ENCODE data around the gene ZNF687.

ZNF687 gene

DNA sequence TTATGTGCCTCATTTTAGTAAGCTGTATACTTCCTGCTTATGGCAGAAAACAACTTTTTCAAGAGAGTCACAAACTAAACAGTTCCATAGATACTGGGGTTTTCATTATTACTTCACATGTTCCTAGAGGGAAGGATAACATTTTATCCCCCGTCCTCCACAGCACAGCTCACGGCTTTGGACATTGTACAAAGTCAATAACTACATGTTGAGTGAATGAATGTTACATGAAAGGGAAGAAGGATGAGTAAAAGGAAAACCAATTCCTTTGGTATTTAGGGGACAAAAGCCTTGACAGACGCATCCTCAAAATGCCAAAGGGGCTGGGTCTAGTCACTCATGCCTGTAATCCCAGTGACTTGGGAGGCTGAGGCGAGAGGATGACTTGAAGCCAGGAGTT is 30.3 kb downstream of the ZNF687 start:
- no peak for DNase-seq (ENCODE audit: extremely low read depth in 1 of 2, low read depth in 1 of 2)

DNA sequence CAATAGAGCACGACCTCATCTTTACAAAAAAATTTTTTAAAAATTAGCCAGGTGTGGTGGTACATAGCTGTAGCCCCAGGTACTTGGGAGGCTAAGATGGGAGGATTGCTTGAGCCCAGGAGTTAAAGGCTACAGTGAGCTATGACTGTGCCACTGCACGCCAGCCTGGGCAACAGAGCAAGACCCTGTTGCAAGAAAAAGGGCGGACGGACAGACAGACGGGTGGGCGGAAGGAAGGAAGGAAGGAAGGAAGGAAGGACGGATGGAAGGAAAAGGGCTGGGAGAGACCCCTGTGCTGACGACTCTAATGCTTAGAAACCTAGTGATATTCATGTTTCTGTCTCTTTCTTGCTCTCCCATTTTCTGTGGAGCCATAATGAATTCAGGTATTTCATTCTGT is 30.7 kb downstream of the ZNF687 start:
- DNase-seq (ENCODE audit: extremely low read depth in 1 of 2, low read depth in 1 of 2): no peak

DNA sequence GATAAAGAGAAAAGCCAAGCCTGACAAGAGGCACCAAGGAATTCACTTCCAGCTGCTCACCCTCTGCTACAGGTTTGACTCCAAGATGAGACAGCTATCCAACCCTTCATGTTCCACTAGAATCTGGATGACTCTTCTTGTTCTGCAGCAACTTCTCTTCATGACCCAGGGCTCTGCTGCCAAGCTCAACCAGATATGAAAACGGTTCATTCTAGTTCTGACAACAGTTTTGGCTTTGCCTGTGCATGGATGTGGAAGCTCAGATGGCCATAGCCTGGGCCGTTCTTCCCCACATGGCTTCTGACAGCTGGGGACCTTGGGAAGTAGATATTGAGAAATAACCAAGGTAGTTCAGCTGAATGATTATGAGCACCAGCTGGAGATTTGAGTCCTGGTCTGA is 31.4 kb downstream of the ZNF687 start:
- no peak for DNase-seq (ENCODE audit: extremely low read depth in 1 of 2, low read depth in 1 of 2)

DNA sequence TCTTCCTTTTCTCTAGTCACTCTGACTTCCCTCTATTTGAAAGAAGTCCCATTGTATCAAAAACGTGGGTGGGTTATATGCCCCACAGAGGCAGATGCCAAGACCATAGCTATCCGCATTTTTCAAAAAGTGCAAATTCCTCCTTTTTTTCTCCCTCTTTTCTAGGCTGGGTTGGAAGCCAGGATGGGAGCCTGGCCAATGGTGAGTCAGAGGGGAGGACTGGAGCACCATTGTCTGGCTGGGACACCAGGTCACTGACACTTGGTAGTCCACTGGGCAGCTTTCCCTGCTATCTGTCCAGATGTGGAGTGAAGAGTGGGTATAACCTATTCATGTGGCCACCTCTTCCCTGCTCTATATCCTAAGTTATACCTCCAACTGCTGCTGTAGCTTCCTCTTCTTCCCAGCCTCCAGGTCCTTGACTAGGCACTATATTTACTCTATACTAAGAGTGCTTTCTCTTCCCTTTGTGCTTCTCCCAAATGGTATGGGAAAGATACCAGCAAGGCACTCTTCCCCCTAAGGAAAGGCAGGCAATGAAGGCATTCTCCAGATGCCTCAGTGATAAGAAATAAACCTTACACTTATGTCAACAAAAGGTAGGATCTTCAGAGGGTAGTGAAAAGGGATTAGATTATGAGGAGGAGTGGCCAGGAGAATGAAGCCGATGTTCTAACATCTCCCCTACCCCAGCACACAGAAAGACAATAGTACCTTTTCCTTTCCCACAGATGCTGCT is 32.2 kb downstream of the ZNF687 start:
- DNase-seq (ENCODE audit: extremely low read depth in 1 of 2, low read depth in 1 of 2): no peak

DNA sequence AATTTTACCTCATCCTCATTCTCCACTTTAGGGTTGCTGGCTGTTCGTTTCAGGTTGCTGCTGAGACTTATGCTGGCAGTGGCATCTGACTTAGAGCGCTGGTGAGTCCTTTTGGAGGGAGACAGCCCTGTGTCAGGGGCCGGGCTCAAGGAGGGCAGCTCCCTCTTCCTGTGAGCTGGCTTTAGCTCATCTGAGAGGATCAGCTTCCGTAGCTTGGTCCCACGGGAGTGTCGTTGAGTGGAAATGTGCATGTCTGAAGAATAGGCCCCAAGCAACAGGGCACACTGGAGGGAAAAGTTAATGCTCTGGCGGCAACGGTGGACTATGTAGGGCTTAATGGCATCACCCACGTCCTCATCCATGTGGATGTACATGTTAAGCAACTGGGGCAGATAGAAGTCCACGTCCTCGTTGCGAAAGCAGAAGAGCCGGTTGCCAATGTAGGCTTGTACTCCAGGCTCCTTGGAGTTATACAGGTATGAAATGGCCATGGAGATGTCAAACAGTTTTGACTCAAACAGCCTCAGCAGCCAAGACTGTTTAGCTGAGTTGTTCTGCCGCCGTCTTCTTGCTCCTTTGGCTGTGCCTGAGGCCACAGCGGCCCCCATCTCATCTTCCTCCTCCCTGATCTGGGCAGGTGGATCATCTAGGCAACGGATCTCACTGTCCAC is 33.6 kb downstream of the ZNF687 start:
- no peak for DNase-seq (ENCODE audit: extremely low read depth in 1 of 2, low read depth in 1 of 2)

DNA sequence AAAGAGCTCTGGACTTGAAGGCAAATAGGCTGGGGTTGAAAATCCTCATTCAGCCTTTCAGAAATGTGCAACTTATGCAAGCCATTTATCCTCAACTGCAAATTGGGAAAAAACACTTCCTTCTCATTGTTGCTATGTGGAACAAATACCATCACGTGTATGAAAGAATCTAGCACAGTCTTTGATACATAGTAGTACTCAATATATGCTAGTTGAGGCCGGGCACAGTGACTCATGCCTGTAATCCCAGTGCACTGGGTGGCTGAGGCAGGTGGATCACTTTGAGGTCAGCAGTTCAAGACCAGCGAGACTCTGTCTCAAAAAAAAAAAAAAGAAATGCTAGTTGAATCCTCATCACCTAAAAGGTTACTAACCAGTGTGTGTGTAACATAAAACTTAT is 36.9 kb downstream of the ZNF687 start:
- DNase-seq (ENCODE audit: extremely low read depth in 1 of 2, low read depth in 1 of 2): no peak

DNA sequence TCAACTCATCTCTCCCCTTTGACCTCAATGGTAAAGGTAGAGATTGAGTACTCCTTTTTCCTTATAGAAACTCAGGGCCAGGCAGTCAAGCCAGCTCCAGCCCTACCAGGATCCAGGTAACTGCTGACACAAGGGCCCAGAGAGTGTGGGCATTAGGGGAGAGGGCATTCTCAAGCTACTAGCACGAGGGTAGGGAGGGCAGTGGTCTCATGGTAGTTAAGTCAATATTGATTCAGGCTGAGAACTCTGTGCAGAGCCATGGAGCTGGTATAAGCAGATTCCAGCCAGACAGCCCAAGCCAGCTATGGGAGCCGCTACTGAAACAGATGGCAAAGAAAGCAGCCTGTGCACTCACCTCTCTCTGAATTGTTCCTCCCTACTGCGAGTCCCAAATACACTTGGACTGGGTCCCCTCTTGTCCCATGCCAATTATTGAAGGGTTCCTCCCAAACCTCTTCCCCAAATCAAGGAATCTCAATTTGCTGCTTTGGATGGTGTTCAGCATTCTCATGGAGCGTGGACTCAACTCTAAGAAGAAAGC is 42.4 kb downstream of the ZNF687 start:
- no peak for DNase-seq (ENCODE audit: extremely low read depth in 1 of 2, low read depth in 1 of 2)

DNA sequence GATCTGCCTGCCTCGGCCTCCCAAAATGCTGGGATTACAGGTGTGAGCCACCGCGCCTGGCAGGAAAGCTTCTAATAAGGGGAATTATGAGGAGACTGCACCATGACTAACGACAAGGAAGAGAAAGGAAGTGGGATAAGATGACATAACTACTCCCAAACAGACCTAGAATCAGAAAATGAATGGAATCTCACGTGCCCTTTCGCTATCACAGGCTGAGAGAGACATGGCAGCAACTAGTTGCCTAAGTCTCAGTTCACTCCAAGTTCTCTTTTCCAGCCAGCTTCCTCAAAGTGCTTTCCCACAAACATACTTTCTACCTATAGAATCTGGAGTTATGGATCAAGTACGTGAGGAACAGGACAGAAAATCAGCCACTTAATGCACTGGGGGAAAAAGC is 43.1 kb downstream of the ZNF687 start:
- DNase-seq (ENCODE audit: extremely low read depth in 1 of 2, low read depth in 1 of 2): no peak

DNA sequence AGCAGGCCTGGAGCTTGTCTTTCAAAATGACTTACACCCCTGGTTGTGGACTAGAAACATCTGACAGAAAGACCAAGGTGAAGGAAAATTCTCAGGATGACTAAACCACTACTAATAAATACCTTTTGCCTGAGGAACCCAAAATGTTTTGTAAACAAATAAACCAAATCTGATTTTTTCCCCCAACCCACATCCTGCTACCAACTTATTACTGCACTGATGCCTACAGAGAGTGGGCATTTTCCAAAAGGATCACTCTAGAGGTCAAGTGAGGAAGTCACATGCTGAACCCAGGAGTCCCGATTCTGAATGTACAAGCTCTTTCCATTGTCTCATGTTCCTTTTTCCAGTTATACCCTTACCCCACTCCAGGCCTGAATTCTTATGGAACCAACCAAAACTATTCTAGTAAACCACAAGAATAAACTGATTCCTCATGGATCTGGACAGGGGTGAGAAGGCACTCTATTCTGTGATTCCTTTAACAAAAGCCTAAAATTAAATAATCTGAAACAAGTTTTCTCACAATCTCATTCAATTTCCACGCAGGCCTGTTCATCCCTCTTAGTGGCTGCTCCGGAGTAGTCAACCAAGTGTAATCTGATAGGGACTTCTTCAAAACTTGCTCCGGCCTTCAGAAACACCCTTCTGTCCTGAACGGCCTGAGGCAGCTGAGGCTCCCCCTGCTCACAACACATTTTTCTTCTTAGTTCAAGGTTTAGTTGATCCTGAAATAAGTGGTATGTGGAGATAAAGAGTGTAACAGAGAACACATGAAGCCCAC is 43.7 kb downstream of the ZNF687 start:
- no peak for DNase-seq (ENCODE audit: extremely low read depth in 1 of 2, low read depth in 1 of 2)

DNA sequence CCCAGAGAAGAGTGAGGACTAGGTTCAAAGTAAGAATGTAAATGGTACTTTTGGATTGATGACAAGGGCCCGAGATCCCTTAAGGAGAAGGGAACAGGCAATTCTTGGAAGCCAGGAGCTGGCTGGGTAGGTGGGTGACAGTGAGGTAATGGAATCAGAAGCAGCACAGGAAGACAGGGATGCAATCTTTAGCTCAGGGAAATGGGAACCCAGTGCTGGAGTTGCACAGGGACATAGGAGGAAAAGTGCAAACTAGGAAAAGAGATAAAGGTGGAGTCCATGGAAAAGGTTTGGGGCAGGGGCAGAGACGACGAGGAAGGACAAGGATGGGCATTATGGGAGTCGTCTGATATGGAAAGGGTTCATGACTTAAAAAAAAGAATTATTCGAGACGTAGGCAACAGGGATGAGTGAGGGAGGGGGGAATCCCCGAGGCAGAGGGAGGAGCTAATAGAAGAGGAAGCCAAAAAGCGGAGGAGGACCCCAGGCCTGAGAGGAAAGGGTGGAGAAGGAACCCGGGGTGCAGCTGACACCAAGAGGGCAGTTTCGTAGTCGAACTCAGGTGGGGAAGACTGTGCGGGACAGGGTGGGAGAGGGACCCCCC is 44.6 kb downstream of the ZNF687 start:
- DNase-seq (ENCODE audit: extremely low read depth in 1 of 2, low read depth in 1 of 2): peak; percentile 16 to 25

DNA sequence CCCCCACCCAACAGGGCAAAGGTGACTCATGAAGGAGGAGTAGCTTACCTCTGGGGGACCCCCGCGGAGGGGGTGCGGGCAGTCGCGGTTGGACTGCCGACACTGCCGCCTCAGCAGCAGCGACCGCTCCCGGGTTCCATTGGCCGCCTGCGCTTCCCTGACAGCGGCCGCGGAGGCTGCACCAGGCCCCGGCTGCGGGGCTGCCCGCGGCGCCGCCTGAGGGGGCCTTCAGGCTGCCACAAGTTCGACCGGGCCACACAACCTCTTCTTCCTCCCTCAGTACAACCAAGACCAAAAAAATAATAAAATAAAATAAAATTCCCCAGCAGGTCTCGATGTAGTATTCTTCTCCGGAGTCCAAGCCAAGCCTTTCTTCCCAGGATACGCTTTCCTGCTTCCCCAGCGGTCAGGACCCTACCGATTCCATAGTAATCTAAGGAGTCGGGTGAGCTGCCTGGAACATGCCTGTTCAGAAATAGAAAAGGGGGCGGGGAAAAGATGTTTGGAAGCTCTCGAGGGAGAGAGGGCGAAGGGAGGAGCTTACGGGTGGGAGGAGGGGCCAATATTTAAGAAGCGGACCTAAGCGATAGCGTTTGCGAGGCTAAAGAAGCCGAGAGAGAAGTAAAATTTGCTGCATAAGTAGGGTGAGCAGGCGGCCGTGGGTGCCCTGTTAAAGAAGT is 45.3 kb downstream of the ZNF687 start, which contains the start of gene PI4KB:
Gene PI4KB (minus strand): TSS at position 194 of the 680 bp plus-strand sequence. CDS start 10,935 bp downstream, outside the sequence.
- peak; percentile 66 to 72 for DNase-seq (ENCODE audit: extremely low read depth in 1 of 2, low read depth in 1 of 2)

DNA sequence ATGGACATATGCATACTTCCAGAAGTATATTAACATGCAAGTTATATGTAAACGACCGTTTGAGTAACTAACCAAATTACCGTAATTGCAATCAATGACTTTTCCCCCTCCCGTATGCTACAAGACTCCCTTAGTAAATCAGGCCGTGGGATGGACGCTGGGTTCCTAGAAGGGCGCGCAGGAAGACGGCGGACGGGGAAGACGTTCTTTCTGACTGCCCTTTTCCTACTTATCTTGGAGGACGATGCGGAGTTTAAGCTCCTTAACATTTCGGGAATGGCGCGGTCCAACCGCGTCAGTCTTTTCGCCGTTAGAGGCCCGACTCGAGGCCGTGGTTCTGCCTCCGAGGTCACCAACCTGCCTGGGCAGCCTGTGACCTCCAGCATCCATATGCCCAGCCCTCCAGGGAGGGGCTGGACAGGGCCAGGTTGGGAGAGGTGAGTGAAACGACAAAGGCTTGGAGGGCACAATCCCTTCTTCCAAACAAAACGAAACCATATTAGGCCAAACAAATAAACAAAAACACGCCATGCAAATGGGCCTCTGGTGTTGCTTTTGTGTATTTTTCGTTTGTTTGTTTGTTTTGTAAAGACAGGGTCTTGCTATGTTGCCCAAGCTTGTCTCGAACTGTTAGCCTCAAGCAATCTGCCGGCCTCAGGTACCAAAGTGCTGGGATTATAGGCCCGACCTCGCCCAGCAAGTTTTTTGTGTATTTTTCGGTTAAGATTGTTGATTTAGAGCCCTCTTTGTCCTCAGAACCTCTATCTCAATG is 46.0 kb downstream of the ZNF687 start:
- no peak for DNase-seq (ENCODE audit: extremely low read depth in 1 of 2, low read depth in 1 of 2)

DNA sequence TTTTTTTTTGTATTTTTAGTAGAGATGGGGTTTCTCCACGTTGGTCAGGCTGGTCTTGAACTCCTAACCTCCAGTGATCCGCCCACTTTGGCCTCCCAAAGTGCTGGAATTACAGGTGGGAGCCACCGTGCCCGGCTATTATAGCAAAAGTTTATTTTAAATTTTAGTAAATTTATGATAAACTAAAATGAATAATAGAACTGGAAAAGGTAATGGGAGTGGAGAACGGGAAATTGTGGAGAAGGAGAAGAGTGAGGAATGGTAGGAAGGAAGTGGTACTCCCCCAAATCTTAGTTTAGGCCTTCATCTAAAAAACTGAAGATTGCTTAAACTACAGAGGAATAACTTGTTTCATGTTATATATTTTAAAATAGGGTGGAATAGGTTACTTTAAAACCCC is 52.7 kb downstream of the ZNF687 start:
- no peak for DNase-seq (ENCODE audit: extremely low read depth in 1 of 2, low read depth in 1 of 2)

DNA sequence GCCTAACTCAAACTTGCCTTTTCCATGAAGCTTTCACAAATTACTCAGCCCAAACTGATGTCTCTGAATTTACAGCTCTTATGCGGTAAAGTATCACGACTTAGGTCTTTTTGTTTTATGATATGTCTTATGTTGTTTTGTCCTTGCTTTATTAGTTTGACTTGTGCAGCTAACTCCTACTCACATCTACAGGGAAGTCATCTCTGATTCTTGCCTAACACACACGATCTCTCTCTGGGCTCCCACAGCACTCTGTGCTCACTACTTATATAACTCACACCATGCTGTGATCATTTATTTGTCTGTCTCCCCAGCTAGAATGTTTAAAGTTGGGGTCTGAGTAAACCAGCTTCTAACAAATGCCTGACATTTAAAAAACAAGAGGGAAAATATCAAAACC is 54.5 kb downstream of the ZNF687 start:
- no peak for DNase-seq (ENCODE audit: extremely low read depth in 1 of 2, low read depth in 1 of 2)

DNA sequence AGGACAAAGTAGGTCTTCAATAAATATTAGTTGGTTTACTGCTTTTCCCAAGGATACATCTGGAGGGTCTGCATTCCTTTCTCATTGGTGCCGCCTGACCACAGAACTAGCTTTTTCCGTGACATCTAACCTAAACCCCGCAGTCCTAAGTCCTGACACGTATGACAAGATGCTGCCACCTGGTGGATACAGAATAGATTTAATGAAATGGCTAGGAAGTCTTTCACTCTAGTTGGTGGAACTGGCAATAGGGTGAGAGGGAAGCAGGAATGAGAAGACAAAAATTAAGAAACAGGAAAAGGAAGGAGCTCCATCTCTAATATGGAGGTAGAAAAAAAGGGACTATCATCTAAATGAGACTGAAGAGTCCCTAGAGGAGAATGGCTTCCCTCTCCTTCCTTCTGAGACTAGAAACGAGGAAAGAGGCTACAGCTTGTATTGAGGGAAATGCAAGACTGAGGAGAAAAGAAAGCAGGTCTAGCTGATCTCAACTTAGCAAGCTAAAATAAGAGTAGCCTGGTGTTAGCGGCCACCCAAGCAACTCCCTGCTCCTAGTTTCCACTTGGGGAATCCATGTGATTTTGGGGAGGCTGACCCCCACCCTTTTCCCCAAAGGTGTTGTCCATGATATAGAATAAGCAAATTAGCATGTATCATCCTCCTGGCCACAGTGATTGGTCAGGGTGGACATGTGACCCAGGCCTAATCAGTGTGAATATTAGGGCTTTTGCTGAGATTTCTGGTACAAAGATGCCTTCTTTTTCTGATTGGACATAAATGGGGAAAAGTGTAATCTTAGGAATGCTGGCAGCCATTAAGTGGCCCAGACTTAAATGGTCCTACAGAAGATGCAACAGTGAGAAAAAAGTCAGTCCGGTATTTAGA is 59.0 kb downstream of the ZNF687 start:
- DNase-seq (ENCODE audit: extremely low read depth in 1 of 2, low read depth in 1 of 2): peak in 1 of 2 donors; percentile 22
